KMS-11 (cell line): ENCODE results near the gene BABAM2.

Experiments used
- H2AFZ ChIP-seq: fragments of 200-600 bp; sonication (generic); 2 replicates; pipeline ENCODE4 v1.6.1; 2016; ENCODE audit warnings: antibody characterized with exemption, mixed run types, low read depth
- H3K27ac ChIP-seq: fragments of 200-600 bp; sonication (generic); 2 replicates; pipeline ENCODE4 v1.6.1; 2016; ENCODE audit warnings: mild to moderate bottlenecking, mixed run types
- H3K27me3 ChIP-seq: fragments of 200-600 bp; sonication (generic); 2 replicates; pipeline ENCODE4 v1.6.1; 2017; ENCODE audit warnings: mild to moderate bottlenecking, low read depth, mixed run types, moderate library complexity; ENCODE audit not compliant: insufficient read depth
- H3K36me3 ChIP-seq: fragments of 200-600 bp; sonication (generic); 2 replicates; pipeline ENCODE4 v1.6.1; 2017; ENCODE audit warnings: mild to moderate bottlenecking, mixed run types; ENCODE audit not compliant: insufficient read depth
- H3K4me1 ChIP-seq: fragments of 200-600 bp; sonication (generic); 2 replicates; pipeline ENCODE4 v1.6.1; 2016; ENCODE audit warnings: mild to moderate bottlenecking, low read depth, mixed run types; ENCODE audit not compliant: poor library complexity, severe bottlenecking
- H3K4me2 ChIP-seq: fragments of 200-600 bp; sonication (generic); 2 replicates; pipeline ENCODE4 v1.7.0; 2016; ENCODE audit warnings: mild to moderate bottlenecking, mixed run types
- H3K4me3 ChIP-seq: fragments of 200-600 bp; sonication (generic); IDR thresholded peaks from 2 replicates; pipeline ENCODE4 v1.6.1; 2017; ENCODE audit warnings: low read depth, low read length, mixed read lengths; ENCODE audit not compliant: insufficient read depth
- H3K79me2 ChIP-seq: fragments of 200-600 bp; sonication (generic); 2 replicates; pipeline ENCODE4 v1.6.1; 2016; ENCODE audit warnings: low read depth, mixed run types; ENCODE audit not compliant: insufficient read depth
- H3K9ac ChIP-seq: fragments of 200-600 bp; sonication (generic); 2 replicates; pipeline ENCODE4 v1.6.1; 2016; ENCODE audit warnings: mild to moderate bottlenecking, mixed run types
- H4K20me1 ChIP-seq: fragments of 200-600 bp; sonication (generic); 2 replicates; pipeline ENCODE4 v1.6.1; 2016; ENCODE audit warnings: mild to moderate bottlenecking, mixed run types; ENCODE audit not compliant: insufficient read depth
- TF ChIP-seq, protein P1 (sequence below): fragments of 200-600 bp; sonication (generic); conservative IDR thresholded peaks from 2 replicates; pipeline ENCODE4 v1.6.1; 2017; ENCODE audit warnings: low read depth, mild to moderate bottlenecking, antibody characterized with exemption, low read length, moderate library complexity, mixed read lengths

BABAM2 gene

DNA sequence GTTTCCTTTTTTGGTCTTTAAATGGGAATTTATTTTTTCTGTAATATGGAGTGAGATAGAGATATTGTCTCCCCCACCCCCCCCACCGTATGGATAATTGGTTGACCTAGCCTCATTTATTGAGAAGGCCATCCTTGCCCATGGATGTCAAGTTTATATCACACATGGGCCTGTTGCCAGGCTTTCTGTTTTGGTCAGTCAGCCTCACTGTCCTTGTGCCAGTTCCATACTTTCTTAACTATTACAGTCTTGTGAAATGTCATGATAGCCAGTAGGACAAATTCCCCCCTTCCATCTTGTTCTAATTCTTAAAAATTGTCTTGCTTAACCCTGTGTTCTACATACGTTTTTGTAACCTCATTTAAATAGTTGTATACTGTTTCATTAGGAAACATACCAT is 12.5 kb downstream of the BABAM2 start:
- TF ChIP-seq, protein P1, sequence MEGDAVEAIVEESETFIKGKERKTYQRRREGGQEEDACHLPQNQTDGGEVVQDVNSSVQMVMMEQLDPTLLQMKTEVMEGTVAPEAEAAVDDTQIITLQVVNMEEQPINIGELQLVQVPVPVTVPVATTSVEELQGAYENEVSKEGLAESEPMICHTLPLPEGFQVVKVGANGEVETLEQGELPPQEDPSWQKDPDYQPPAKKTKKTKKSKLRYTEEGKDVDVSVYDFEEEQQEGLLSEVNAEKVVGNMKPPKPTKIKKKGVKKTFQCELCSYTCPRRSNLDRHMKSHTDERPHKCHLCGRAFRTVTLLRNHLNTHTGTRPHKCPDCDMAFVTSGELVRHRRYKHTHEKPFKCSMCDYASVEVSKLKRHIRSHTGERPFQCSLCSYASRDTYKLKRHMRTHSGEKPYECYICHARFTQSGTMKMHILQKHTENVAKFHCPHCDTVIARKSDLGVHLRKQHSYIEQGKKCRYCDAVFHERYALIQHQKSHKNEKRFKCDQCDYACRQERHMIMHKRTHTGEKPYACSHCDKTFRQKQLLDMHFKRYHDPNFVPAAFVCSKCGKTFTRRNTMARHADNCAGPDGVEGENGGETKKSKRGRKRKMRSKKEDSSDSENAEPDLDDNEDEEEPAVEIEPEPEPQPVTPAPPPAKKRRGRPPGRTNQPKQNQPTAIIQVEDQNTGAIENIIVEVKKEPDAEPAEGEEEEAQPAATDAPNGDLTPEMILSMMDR, result no peak
- Histone ChIP-seq H3K4me1 (no peaks in the 10 kb centered on the region), H3K4me3 (no peak overlapping the region), H3K36me3 (no peaks in the 10 kb centered on the region), H3K9ac (no peak overlapping the region), H3K27me3 (no peaks in the 10 kb centered on the region), H3K27ac (no peak overlapping the region), H3K79me2 (no peaks in the 10 kb centered on the region), H4K20me1 (no peaks in the 10 kb centered on the region), H3K4me2 (no peak overlapping the region), H2AFZ (no peak overlapping the region)

DNA sequence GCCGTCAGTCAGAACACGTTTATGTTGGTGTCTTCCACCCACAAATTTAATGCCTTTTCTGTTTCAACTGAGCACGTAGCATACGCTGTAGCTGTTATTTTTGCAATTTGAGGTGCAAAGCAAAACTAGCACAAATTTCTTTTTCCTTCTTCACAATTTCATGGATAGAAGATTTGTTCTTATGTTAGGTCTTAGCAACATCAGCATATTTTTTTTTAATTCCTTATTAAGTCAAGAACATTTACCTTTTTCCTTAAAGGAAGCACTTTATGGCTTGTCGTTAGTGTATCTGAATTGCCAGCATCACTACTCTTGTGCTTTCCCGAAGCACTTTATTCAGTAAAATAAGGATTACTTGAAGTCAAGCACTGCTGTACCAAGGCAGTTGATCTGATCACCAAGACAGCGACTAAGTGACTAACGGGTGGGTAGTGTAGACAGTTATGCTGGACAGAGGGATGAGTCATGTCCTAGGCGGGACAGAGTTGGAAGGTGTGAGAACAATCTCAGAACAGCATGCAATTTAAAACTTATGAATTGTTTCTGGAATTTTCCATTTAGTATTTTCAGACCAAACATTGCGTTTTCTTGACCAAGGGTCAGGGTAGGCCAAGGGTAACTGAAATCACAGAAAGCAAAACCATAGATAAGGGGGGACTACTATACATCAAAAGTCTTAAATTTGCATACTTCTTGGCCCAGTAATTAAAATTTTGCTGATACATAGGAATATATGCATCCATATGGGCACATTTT is 13.3 kb downstream of the BABAM2 start:
- no peak overlapping the region for H3K27ac ChIP-seq
- H3K9ac ChIP-seq, result no peak overlapping the region
- no peaks in the 10 kb centered on the region for H3K79me2 ChIP-seq
- H2AFZ ChIP-seq, result no peak overlapping the region
- no peaks in the 10 kb centered on the region for H4K20me1 ChIP-seq
- TF ChIP-seq, protein P1, result no peak
- no peaks in the 10 kb centered on the region for H3K27me3 ChIP-seq
- no peaks in the 10 kb centered on the region for H3K36me3 ChIP-seq
- no peak overlapping the region for H3K4me3 ChIP-seq
- no peaks in the 10 kb centered on the region for H3K4me1 ChIP-seq
- H3K4me2 ChIP-seq, result no peak overlapping the region

DNA sequence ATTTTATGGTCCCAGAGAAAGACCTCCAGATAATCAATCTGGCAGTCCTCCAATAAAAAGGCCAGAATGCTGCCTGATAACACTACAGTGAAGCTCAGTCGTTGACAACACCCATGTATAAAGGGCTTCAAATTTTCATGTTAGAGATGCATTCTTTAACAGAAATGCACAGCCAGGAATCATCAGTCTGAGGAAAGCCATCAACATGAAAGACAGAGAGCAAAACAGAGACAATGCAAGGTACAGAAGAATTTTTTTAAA is 13.8 kb downstream of the BABAM2 start:
- Histone ChIP-seq H3K27ac (no peak overlapping the region), H3K4me2 (no peak overlapping the region), H3K79me2 (no peaks in the 10 kb centered on the region), H4K20me1 (no peaks in the 10 kb centered on the region), H3K36me3 (no peaks in the 10 kb centered on the region), H3K9ac (no peak overlapping the region), H3K4me1 (no peaks in the 10 kb centered on the region), H2AFZ (no peak overlapping the region), H3K4me3 (no peak overlapping the region), H3K27me3 (no peaks in the 10 kb centered on the region)
- TF ChIP-seq, protein P1, result no peak

DNA sequence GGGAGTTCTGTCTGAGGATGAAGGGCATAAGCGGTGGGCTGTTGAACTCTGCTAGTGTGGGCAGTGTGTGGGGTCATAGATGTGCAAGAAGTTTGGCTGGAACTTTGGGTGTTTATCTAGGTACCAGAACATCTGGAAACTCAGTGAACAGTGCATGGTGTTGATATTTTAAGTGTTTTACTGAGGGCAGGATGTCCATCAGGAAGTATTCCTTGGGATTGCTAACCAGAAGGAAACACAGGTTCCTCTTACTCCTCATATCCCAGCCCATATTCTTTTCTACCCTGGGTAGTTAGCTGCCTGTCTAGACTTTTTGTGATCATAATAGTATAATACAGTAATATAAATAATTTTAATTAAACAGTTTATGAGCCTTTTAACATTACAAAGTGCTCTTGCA is 15.5 kb downstream of the BABAM2 start:
- no peak overlapping the region for H3K9ac ChIP-seq
- H3K27me3 ChIP-seq, result no peaks in the 10 kb centered on the region
- no peak overlapping the region for H3K4me3 ChIP-seq
- no peaks in the 10 kb centered on the region for H3K4me1 ChIP-seq
- no peaks in the 10 kb centered on the region for H3K36me3 ChIP-seq
- no peaks in the 10 kb centered on the region for H4K20me1 ChIP-seq
- no peaks in the 10 kb centered on the region for H3K79me2 ChIP-seq
- TF ChIP-seq, protein P1, result no peak
- no peak overlapping the region for H3K27ac ChIP-seq
- H2AFZ ChIP-seq, result no peak overlapping the region
- no peak overlapping the region for H3K4me2 ChIP-seq
